Suprapubic skin (tissue), 3 donors: Measurements from ENCODE around the gene CNTN1.

ENCODE experiments used
- CTCF ChIP-seq, 2 donors: fragments of 200-600 bp in 1 of 2; fragments of 450-650 bp in 1 of 2; sonication (generic) in 1 of 2; IDR thresholded peaks; one replicate each; pipeline ENCODE4 v1.5.1; 2016 to 2019; ENCODE audit warnings: antibody characterized with exemption in 2 of 2, mild to moderate bottlenecking in 1 of 2, moderate library complexity in 1 of 2
- EP300 ChIP-seq: sonication (generic); formaldehyde crosslinking; IDR thresholded peaks from one replicate; pipeline ENCODE4 v1.6.1; 2017; ENCODE audit warnings: antibody characterized with exemption
- POLR2A ChIP-seq, 2 donors: fragments of 450-650 bp; IDR thresholded peaks; one replicate each; pipeline ENCODE4 v1.6.1; 2017; ENCODE audit warnings: antibody characterized with exemption in 2 of 2, mild to moderate bottlenecking in 2 of 2, moderate library complexity in 2 of 2

DNA sequence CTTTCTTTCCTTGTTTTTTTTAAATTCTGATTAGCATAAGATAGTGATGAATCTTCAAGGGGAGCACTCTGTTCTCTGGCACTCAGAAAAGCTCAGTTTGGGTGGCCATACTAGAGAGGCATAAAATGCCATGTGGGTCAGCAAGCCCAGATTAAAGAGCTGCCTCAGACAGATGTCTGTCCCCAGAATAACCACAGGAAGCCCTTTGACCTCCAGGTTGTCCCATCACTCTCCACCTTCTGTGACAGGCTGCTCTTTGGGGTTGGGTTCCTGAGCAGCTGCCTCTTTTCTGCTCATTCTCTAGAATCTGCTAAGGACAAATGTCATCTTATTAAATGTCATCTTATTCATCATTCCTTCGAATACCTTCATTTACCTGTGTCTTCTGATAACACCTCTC lies 399.9 kb downstream of the CNTN1 start:
- TF ChIP-seq CTCF (IDR thresholded peaks at IDR 0.05) (no peak), EP300 (no peak), POLR2A (IDR thresholded peaks at IDR 0.05) (no peak)
